Lung (tissue), 12 donors: ENCODE data around the gene DTD1. TPM values are rescaled to one million over a fixed set of nuclear protein-coding genes. Genes with fewer than 3 reads are reported as not detected.

Experiments
- ATAC-seq: fragments of 200-7000 bp; cut with Tn5 transposase; one replicate; pipeline ENCODE4 v1.9.1; 2020; ENCODE audit warnings: moderate number of reproducible peaks; ENCODE audit not compliant: insufficient read depth, low FRiP score
- DNase-seq, 3 donors: peaks; one replicate each; pipeline ENCODE4 v3.0.0-alpha.2; 2013 to 2017
- H3K27ac ChIP-seq, 2 donors: one replicate each; pipeline ENCODE4 v1.5.1; 2013; ENCODE audit warnings: mild to moderate bottlenecking in 2 of 2, moderate library complexity in 2 of 2, control low read depth in 1 of 2, inconsistent platforms in 1 of 2, low read depth in 1 of 2, low read length in 1 of 2
- H3K27me3 ChIP-seq, 3 donors: one replicate each; pipeline ENCODE4 v1.5.1; 2013; ENCODE audit warnings: low read length in 2 of 3; ENCODE audit not compliant: control insufficient read depth in 3 of 3, insufficient read depth in 3 of 3
- H3K36me3 ChIP-seq, 4 donors: one replicate each; pipeline ENCODE4 v1.5.1; 2013; ENCODE audit warnings: low read length in 4 of 4, mild to moderate bottlenecking in 1 of 4, moderate library complexity in 1 of 4; ENCODE audit not compliant: control insufficient read depth in 4 of 4, insufficient read depth in 4 of 4
- H3K4me1 ChIP-seq, 5 donors: one replicate each; pipeline ENCODE4 v1.5.1; 2013; ENCODE audit warnings: low read length in 5 of 5, mild to moderate bottlenecking in 2 of 5, moderate library complexity in 1 of 5; ENCODE audit not compliant: control insufficient read depth in 5 of 5, insufficient read depth in 5 of 5
- H3K4me3 ChIP-seq: one replicate; pipeline ENCODE4 v1.5.1; 2013; ENCODE audit warnings: mild to moderate bottlenecking, control low read depth, moderate library complexity
- H3K9ac ChIP-seq, 2 donors: one replicate each; pipeline ENCODE4 v1.5.1; 2013; ENCODE audit warnings: low read length in 2 of 2, control low read depth in 1 of 2; ENCODE audit not compliant: insufficient read depth in 1 of 2
- H3K9me3 ChIP-seq, 4 donors: one replicate each; pipeline ENCODE4 v1.5.1; 2013; ENCODE audit warnings: low read length in 3 of 4, mild to moderate bottlenecking in 1 of 4, moderate library complexity in 1 of 4; ENCODE audit not compliant: control insufficient read depth in 4 of 4, insufficient read depth in 3 of 4
- WGBS, 2 donors: extraction: QIAGEN DNeasy Blood & Tissue Kit; methylation state at CpG; one replicate each; pipeline ENCODE4 v1.1.7; 2013; 5-methylcytosine and 5-hydroxymethylcytosine counted together
- polyA plus RNA-seq, 2 donors: library from polyadenylated mRNA; stranded (reverse); fragments of 200-250 nt; gene quantifications; one replicate each; pipeline ENCODE4 v1.2.1, GENCODE V29; 2013
- total RNA-seq, 2 donors: library from RNA; depleted of rRNA in 1 of 2; stranded (reverse); fragments of >200 nt in 1 of 2; gene quantifications; one replicate each; pipeline ENCODE4 v1.2.1, GENCODE V29; 2014 to 2021
- TF ChIP-seq, protein P1 (sequence below): IDR thresholded peaks from 2 replicates; pipeline ENCODE4 v1.5.1; 2012; ENCODE audit warnings: mild to moderate bottlenecking; ENCODE audit errors: control extremely low read depth, extremely low read depth
- donor health status: control.
- donor health status: control.
- donor health status: Bipolar disorder and iron deficiency.
- donor health status: healthy.
- donor health status: DM: yes; HTN: yes; CAD: no.

Gene DTD1
- total and polyA plus RNA-seq, 4 donors: 17.4 to 39.2 (median 24.6) TPM

DNA sequence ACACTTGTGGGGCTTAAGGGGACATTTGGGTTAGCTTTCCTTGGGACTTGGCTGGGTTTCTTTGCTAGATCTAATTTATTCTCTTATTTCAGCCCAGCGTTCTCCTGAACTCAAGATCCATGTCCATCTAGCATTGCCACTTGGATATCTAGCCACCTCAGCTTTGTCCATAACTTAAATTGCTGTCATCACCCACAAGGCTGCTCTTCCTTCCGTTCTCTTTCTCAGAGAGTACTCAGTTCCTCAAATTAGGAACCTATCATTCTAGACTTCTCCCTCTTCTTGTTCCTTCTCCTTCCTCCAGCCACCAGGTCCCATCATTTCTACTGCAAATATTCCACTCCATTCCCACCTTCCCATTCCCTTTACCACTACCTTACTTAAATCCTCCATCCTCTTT lies 16.3 kb upstream of the DTD1 start:
- WGBS, 2 donors: 54 to 82% methylated on average over 2 of the region's 2 CpGs
- H3K4me1 ChIP-seq: peaks cover 0 to 7% (median 3%) of the 10 kb centered on the region in 5 donors
- no peak overlapping the region for H3K4me3 ChIP-seq
- DNase-seq (no peak), ATAC-seq (no peak)
- TF ChIP-seq, protein P1, sequence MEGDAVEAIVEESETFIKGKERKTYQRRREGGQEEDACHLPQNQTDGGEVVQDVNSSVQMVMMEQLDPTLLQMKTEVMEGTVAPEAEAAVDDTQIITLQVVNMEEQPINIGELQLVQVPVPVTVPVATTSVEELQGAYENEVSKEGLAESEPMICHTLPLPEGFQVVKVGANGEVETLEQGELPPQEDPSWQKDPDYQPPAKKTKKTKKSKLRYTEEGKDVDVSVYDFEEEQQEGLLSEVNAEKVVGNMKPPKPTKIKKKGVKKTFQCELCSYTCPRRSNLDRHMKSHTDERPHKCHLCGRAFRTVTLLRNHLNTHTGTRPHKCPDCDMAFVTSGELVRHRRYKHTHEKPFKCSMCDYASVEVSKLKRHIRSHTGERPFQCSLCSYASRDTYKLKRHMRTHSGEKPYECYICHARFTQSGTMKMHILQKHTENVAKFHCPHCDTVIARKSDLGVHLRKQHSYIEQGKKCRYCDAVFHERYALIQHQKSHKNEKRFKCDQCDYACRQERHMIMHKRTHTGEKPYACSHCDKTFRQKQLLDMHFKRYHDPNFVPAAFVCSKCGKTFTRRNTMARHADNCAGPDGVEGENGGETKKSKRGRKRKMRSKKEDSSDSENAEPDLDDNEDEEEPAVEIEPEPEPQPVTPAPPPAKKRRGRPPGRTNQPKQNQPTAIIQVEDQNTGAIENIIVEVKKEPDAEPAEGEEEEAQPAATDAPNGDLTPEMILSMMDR: no peak
- H3K27me3 ChIP-seq: no peaks in the 10 kb centered on the region
- H3K27ac ChIP-seq: no peak overlapping the region
- no peak overlapping the region for H3K9ac ChIP-seq
- no peaks in the 10 kb centered on the region for H3K9me3 ChIP-seq
- H3K36me3 ChIP-seq: peaks cover 5 to 10% (median 8%) of the 10 kb centered on the region in 4 donors

DNA sequence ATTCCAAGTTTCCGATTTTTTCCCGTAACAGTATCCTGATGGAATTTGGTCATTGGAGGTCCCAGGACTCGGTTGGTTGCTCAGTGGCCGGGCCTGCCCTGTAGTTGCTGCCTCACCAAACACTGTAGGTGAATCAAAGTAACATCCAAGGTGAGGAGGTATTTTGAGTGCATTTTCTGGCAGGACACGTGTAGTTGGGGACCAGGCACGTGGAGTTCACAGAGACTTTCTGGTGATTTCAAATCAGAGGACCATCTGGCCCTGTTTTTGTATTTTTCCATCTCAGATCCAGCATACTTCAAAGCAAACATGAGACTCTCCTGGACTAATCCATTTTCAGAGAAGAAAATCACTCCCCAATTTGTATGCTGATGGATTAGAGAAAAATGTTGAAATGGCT lies 9.9 kb upstream of the DTD1 start:
- Histone ChIP-seq H3K27me3 (no peaks in the 10 kb centered on the region), H3K27ac (no peak overlapping the region), H3K36me3 (no peaks in the 10 kb centered on the region), H3K9ac (no peak overlapping the region), H3K9me3 (no peaks in the 10 kb centered on the region), H3K4me3 (no peak overlapping the region), H3K4me1 (no peaks in the 10 kb centered on the region)
- TF ChIP-seq, protein P1: no peak
- no peak for ATAC-seq
- WGBS, 2 donors: 77 to 87% methylated on average over 6 of the region's 6 CpGs
- DNase-seq: no peak

DNA sequence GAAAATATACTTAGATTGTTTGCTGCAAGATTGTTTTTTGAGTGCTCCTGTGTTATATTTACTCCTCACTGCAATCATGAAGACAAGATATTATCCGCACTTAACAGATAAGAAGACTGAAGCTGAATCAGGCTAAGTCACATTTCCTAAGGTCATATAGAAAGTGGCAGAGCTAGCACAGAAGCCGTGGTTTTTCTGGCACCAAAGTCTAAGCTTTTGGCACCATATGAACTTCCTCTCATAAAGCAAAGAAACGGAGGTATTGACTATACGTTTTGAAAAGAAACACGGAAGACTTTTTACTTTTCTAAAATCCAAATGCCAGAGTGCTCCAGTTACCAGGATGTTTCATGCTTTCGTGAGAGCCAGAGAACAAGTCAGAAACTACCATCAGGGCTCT lies 9.3 kb upstream of the DTD1 start:
- Histone ChIP-seq H3K9ac (no peak overlapping the region), H3K27ac (no peak overlapping the region), H3K4me1 (no peaks in the 10 kb centered on the region), H3K4me3 (no peak overlapping the region), H3K27me3 (no peaks in the 10 kb centered on the region), H3K9me3 (no peaks in the 10 kb centered on the region), H3K36me3 (no peaks in the 10 kb centered on the region)
- ATAC-seq: no peak
- TF ChIP-seq, protein P1: no peak
- WGBS, 2 donors: 46 to 61% methylated on average over 6 of the region's 6 CpGs
- no peak for DNase-seq

DNA sequence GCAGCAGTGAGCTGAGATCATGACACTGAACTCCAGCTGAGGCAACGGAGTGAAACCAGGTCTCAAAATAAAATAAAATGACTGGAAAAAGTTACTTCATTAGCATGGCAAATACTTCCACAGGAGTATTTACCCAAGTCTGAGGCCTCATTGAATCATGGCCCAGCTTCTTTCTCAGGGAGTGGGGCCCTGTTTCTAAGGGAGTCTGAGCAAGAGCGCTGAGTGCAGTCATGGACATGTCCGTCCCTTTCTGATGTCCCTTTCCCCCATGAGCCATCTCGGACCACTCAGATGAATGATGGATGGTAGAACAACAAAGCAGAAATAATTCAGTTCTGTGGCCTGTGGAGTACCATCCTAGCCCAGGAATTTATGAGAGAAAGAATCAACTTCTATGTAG lies 7.8 kb upstream of the DTD1 start:
- Histone ChIP-seq H3K4me1 (no peaks in the 10 kb centered on the region), H3K9ac (no peak overlapping the region), H3K9me3 (no peaks in the 10 kb centered on the region), H3K27me3 (no peaks in the 10 kb centered on the region), H3K36me3 (no peaks in the 10 kb centered on the region), H3K4me3 (no peak overlapping the region), H3K27ac (no peak overlapping the region)
- TF ChIP-seq, protein P1: no peak
- 88 to 92% methylated on average over 4 of the region's 4 CpGs for WGBS, 2 donors
- DNase-seq (no peak), ATAC-seq (no peak)
